ENCODE measurements around the gene PCLO.

DNA sequence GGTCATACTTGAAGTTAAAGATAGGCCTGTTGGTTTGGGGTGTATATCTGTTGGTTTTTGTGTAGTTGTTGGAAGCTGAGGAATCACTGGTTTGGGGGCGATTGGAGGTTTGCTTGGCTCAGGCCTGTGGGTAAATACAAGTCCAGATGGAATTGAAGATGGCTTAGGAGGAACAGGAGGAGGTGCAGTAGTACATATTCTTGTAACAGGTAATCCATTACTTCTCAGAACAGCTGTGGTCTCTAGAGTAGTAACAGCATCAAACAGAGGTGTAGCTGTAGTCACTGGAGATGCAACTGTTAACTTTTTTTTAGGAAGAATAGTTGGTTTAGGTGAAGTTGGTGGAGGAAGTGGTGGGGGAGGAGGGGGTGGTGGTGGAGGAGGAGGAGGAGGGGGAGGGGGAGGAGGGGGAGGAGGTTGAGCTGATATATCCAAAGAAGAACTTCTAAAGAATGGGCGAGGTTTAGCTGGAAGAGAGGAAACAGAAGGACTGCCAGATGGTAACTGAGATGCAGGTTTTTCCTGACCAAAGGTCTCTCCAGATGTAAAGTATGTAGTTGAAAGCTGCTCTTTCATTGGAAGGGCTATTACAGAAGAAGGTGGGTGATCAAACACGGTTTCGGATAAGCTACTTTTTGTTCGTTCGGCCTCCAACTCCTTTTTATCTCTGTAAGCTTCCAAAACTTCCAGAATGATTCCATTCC is 209.2 kb downstream of the PCLO start:
- TF ChIP-seq, protein P1, sequence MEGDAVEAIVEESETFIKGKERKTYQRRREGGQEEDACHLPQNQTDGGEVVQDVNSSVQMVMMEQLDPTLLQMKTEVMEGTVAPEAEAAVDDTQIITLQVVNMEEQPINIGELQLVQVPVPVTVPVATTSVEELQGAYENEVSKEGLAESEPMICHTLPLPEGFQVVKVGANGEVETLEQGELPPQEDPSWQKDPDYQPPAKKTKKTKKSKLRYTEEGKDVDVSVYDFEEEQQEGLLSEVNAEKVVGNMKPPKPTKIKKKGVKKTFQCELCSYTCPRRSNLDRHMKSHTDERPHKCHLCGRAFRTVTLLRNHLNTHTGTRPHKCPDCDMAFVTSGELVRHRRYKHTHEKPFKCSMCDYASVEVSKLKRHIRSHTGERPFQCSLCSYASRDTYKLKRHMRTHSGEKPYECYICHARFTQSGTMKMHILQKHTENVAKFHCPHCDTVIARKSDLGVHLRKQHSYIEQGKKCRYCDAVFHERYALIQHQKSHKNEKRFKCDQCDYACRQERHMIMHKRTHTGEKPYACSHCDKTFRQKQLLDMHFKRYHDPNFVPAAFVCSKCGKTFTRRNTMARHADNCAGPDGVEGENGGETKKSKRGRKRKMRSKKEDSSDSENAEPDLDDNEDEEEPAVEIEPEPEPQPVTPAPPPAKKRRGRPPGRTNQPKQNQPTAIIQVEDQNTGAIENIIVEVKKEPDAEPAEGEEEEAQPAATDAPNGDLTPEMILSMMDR (IDR thresholded peaks at IDR 0.05), result no peak
- TF ChIP-seq ZFX (IDR thresholded peaks at IDR 0.05; ENCODE audit: borderline replicate concordance), result no peak
